ENCODE results near the gene STAG1. TPM values are rescaled to one million over a fixed set of nuclear protein-coding genes. Genes with fewer than 3 reads are reported as not detected.
"Not testable (repeated sequence)": the region's sequence is repeated elsewhere in the genome, so short reads cannot be mapped to it uniquely, and the experiment has no call there.

STAG1 gene
- total RNA-seq, 4 donors from 2014 or later, result 32.6 to 44.0 (median 40.5) TPM

DNA sequence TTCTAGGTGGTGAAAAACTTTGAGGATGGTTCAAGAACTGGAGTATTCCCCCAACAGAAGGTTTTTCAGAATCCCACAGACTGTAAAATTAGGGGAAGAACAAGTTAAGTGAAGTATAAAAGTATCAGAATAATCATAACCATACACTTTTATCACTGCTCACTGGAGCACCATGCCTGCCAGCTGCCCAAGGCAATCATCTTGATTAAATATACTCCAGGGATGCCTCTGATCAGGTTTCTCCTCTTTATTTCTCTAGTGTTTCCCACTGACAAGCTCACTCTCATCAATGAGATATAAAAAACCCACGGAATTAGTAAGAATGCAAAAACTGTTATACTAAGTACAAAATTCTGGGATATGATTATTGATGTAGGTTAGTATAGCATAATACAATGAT lies 108.0 kb downstream of the STAG1 start:
- Histone ChIP-seq H3K4me1 (peaks cover 0 to 19% (median 13%) of the 10 kb centered on the region in 4 donors), H3K36me3 (no peaks in the 10 kb centered on the region), H3K27ac (replicated peaks in 1 of 4) (no peak overlapping the region), H3K9me3 (no peaks in the 10 kb centered on the region), H3K4me3 (no peak overlapping the region), H3K27me3 (no peaks in the 10 kb centered on the region)
- WGBS, result 89% methylated on average over 1 of the region's 1 CpG
- intact Hi-C loops (cut with DNase I), result no loop called here
- TF ChIP-seq, protein P1, sequence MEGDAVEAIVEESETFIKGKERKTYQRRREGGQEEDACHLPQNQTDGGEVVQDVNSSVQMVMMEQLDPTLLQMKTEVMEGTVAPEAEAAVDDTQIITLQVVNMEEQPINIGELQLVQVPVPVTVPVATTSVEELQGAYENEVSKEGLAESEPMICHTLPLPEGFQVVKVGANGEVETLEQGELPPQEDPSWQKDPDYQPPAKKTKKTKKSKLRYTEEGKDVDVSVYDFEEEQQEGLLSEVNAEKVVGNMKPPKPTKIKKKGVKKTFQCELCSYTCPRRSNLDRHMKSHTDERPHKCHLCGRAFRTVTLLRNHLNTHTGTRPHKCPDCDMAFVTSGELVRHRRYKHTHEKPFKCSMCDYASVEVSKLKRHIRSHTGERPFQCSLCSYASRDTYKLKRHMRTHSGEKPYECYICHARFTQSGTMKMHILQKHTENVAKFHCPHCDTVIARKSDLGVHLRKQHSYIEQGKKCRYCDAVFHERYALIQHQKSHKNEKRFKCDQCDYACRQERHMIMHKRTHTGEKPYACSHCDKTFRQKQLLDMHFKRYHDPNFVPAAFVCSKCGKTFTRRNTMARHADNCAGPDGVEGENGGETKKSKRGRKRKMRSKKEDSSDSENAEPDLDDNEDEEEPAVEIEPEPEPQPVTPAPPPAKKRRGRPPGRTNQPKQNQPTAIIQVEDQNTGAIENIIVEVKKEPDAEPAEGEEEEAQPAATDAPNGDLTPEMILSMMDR (IDR thresholded peaks at IDR 0.05), result no peak
- no peak for DNase-seq (ENCODE audit: extremely low spot score)

DNA sequence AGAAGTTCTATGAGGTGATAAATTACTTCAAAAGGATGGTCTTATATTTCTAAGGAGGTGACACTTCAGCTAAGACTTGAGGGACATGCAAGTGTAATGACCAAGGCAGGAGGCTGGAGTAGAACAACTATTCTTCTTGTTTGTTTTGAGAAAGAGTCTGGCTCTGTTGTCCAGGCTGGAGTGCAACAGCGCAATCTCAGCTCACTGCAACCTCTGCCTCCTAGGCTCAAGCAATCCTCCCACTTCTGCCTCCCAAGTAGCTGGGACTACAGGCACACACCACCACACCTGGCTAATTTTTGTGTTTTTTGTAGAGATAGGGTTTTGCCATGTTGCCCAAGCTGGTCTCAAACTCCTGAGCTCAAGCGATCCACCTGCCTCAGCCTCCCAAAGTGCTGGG lies 108.8 kb downstream of the STAG1 start:
- intact Hi-C loops (cut with DNase I); H3K9me3 ChIP-seq; DNase-seq (ENCODE audit: extremely low spot score); H3K36me3 ChIP-seq; H3K27ac ChIP-seq (replicated peaks in 1 of 4); H3K27me3 ChIP-seq; H3K4me3 ChIP-seq: not testable (repeated sequence)
- H3K4me1 ChIP-seq, result peaks cover 0 to 24% (median 17%) of the 10 kb centered on the region in 4 donors
- WGBS, result 100% methylated on average over 2 of the region's 2 CpGs

- TF ChIP-seq EP300 (IDR thresholded peaks at IDR 0.05) (no peak), POLR2A (IDR thresholded peaks at IDR 0.05; ENCODE audit: low read depth) (no peak), POLR2AphosphoS5 (IDR thresholded peaks at IDR 0.05) (no peak)
- TF ChIP-seq, protein P1 (IDR thresholded peaks at IDR 0.05), result no peak
- H3K36me3 ChIP-seq, result no peaks in the 10 kb centered on the region
- WGBS, result 94% methylated on average over 1 of the region's 1 CpG
- H3K27ac ChIP-seq (replicated peaks in 1 of 4), result no peak overlapping the region
- intact Hi-C loops (cut with DNase I), result no loop called here
- no peak overlapping the region for H3K4me3 ChIP-seq
- H3K4me1 ChIP-seq, result peaks cover 0 to 30% (median 20%) of the 10 kb centered on the region in 4 donors
- no peaks in the 10 kb centered on the region for H3K27me3 ChIP-seq
- DNase-seq (ENCODE audit: extremely low spot score), result no peak
- H3K9me3 ChIP-seq, result no peaks in the 10 kb centered on the region
These were observed 109.5 kb downstream of the STAG1 start for GRCh38 chr3:136642711-136643110.

DNA sequence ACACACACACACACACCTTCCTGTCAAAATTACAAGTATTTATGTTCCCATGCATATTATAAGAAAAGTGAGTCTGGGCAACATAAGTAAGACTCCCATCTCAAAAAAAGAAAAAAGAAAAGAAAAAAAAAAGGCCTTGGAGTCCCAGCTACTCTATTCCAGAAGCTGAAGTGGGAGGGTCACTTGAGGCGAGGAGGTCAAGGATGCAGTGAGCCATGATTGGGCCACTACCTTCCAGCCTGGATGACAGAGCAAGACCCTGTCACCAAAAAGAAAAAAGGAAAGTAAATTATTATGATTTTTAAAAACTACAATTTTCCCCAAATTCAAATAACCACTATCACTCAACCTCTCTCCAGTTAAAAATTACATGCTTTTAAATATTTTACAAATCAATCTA lies 113.1 kb downstream of the STAG1 start:
- H3K36me3 ChIP-seq, result no peaks in the 10 kb centered on the region
- no peak overlapping the region for H3K27ac ChIP-seq (replicated peaks in 1 of 4)
- 96% methylated on average over 1 of the region's 1 CpG for WGBS
- no peak overlapping the region for H3K4me3 ChIP-seq
- H3K27me3 ChIP-seq, result no peaks in the 10 kb centered on the region
- DNase-seq (ENCODE audit: extremely low spot score), result no peak
- intact Hi-C loops (cut with DNase I), result no loop called here
- TF ChIP-seq POLR2AphosphoS5 (IDR thresholded peaks at IDR 0.05), result no peak
- no peak for TF ChIP-seq EP300 (IDR thresholded peaks at IDR 0.05)
- no peak for TF ChIP-seq POLR2A (IDR thresholded peaks at IDR 0.05; ENCODE audit: low read depth)
- TF ChIP-seq, protein P1 (IDR thresholded peaks at IDR 0.05), result no peak
- H3K9me3 ChIP-seq, result no peaks in the 10 kb centered on the region
- H3K4me1 ChIP-seq, result peaks cover 0 to 33% (median 29%) of the 10 kb centered on the region in 4 donors

DNA sequence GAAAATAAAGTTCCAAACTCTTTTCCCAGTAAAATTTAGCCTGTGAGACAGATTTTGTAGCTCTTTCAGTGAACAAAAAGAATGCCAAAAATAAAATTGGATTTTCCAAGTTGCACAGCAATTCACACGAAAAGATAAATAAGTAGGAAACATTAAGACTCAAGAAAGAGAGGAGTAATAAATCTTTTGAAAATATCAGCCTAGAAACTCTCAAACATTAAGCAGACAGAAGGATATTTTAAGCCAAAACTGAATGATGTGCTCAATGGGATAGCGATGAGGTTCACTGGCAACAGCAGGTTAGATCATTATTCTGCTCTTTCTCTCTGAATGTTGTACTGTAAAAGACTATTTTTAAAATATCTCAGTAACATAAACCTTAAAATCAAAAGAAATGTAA lies 115.0 kb downstream of the STAG1 start:
- Histone ChIP-seq H3K27ac (replicated peaks in 1 of 4) (no peak overlapping the region), H3K4me3 (no peak overlapping the region), H3K27me3 (no peaks in the 10 kb centered on the region), H3K4me1 (peaks cover 0 to 41% (median 37%) of the 10 kb centered on the region in 4 donors), H3K9me3 (no peaks in the 10 kb centered on the region), H3K36me3 (no peaks in the 10 kb centered on the region)
- TF ChIP-seq POLR2A (IDR thresholded peaks at IDR 0.05; ENCODE audit: low read depth) (no peak), EP300 (IDR thresholded peaks at IDR 0.05) (no peak), POLR2AphosphoS5 (IDR thresholded peaks at IDR 0.05) (no peak)
- TF ChIP-seq, protein P1 (IDR thresholded peaks at IDR 0.05), result no peak
- no peak for DNase-seq (ENCODE audit: extremely low spot score)
- intact Hi-C loops (cut with DNase I), result no loop called here
- WGBS, result 35% methylated on average over 2 of the region's 2 CpGs

Measured in esophagus muscularis mucosa (tissue), 4 donors.